Measurements from ENCODE around the gene DLGAP5. TPM values are rescaled to one million over a fixed set of nuclear protein-coding genes. Genes with fewer than 3 reads are reported as not detected.

The DLGAP5 gene
- total and polyA plus RNA-seq, 2 of the 4 experiments (the other 2 are of a cell fraction): 14.9 to 19.0 TPM

- no peak overlapping the region for H4K5ac ChIP-seq (ENCODE audit: low read depth, low read length)
- ATAC-seq (ENCODE audit: low read depth) (no peak), DNase-seq (peak; percentile 39)
- no peak overlapping the region for H2BK120ac ChIP-seq (ENCODE audit: low read depth, low read length)
- dilution Hi-C loops (cut with HindIII; ENCODE audit: low sequenced_read_pairs, unreplicated experiment) (no loop called here), intact Hi-C loops (cut with micrococcal nuclease) (loop anchor here (5.0 kb wide), 1 partner anchor 35 kb away; no protein-coding TSS in a partner anchor), in situ Hi-C loops (cut with MboI; ENCODE audit: low sequenced_read_pairs) (no loop called here)
- BruUV-seq (replicated peaks): no TSS peak
- TF ChIP-seq, protein P1, sequence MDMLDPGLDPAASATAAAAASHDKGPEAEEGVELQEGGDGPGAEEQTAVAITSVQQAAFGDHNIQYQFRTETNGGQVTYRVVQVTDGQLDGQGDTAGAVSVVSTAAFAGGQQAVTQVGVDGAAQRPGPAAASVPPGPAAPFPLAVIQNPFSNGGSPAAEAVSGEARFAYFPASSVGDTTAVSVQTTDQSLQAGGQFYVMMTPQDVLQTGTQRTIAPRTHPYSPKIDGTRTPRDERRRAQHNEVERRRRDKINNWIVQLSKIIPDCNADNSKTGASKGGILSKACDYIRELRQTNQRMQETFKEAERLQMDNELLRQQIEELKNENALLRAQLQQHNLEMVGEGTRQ (IDR thresholded peaks at IDR 0.05; ENCODE audit: low read depth, low read length): no peak
- no peak for TF ChIP-seq CTCF (conservative IDR thresholded peaks at IDR 0.05; ENCODE audit: low read depth, low read length)
- no peak for TF ChIP-seq FOS (IDR thresholded peaks at IDR 0.05; ENCODE audit: low read depth, low read length)
- no peak for TF ChIP-seq RFX5 (IDR thresholded peaks at IDR 0.05; ENCODE audit: low read depth, low read length)
- TF ChIP-seq ELK1 (IDR thresholded peaks at IDR 0.05; ENCODE audit: borderline replicate concordance, low read depth, low read length): no peak
- TF ChIP-seq BHLHE40 (IDR thresholded peaks at IDR 0.05; ENCODE audit: low read depth, low read length): no peak
- TF ChIP-seq POLR2A (IDR thresholded peaks at IDR 0.05; ENCODE audit: low read depth, low read length): no peak
- TF ChIP-seq MXI1 (IDR thresholded peaks at IDR 0.05; ENCODE audit: borderline replicate concordance, low read depth, low read length): no peak
- TF ChIP-seq CHD1 (IDR thresholded peaks at IDR 0.05; ENCODE audit: low read depth, low read length): no peak
- TF ChIP-seq RAD21 (IDR thresholded peaks at IDR 0.05; ENCODE audit: low read length): no peak
- no peak for TF ChIP-seq NFE2L2 (IDR thresholded peaks at IDR 0.05; ENCODE audit: low read depth, low read length)
- no peak for TF ChIP-seq MAFK (IDR thresholded peaks at IDR 0.05; ENCODE audit: low read depth, low read length)
- H3K36me3 ChIP-seq (ENCODE audit: control insufficient read depth, insufficient read depth, low read length): peaks cover 3% of the 10 kb centered on the region; the same call in 1 of the 2 replicates
- no peak overlapping the region for H2AFZ ChIP-seq (replicated peaks; ENCODE audit: low read length, poor library complexity)
- H3K27ac ChIP-seq (ENCODE audit: insufficient read depth, low read length): no peak overlapping the region
- no peaks in the 10 kb centered on the region for H3K9me3 ChIP-seq (ENCODE audit: control insufficient read depth, insufficient read depth, low read length)
- H2AK9ac ChIP-seq (replicated peaks; ENCODE audit: low read depth, low read length, poor library complexity): no peak overlapping the region
- no peak overlapping the region for H2BK15ac ChIP-seq (ENCODE audit: low read depth, low read length)
- H3K23ac ChIP-seq (ENCODE audit: low read depth, low read length): peak overlapping the region; percentile 8; the same call in 1 of the 2 replicates
- no peak overlapping the region for H3K9ac ChIP-seq (ENCODE audit: low read depth, low read length)
- peaks cover 22% of the 10 kb centered on the region for H4K20me1 ChIP-seq (ENCODE audit: insufficient read depth, low read length)
- H3K4ac ChIP-seq (ENCODE audit: low read depth, low read length): peak overlapping the region; percentile 46; the same call in 1 of the 2 replicates
- CTCF ChIA-PET: no interaction called here
- peaks cover 9% of the 10 kb centered on the region for H3K9me1 ChIP-seq (ENCODE audit: insufficient read depth, low read length)
- H3K56ac ChIP-seq (ENCODE audit: extremely low read depth, insufficient read depth, low read length): no peak overlapping the region
- no peak overlapping the region for H4K91ac ChIP-seq (ENCODE audit: insufficient read depth, low read depth, low read length)
- no peak overlapping the region for H2BK5ac ChIP-seq (ENCODE audit: low read depth, low read length, poor library complexity, severe bottlenecking)
- WGBS, 2 experiments (ENCODE audit: extremely low coverage in 2 of 2, insufficient read length in 1 of 2): no CpG with 5 or more reads among the region's 2 CpGs
- H4K8ac ChIP-seq (ENCODE audit: low read depth in 2 of 2, low read length in 2 of 2): no peak overlapping the region
- POLR2A ChIA-PET (ENCODE audit: unreplicated experiment): no interaction called here
- 0 out of 2 replicates have a peak overlapping the region, but pooled peaks have one; percentile 4 for H3K14ac ChIP-seq (replicated peaks; ENCODE audit: low read depth, low read length)
- H2AK5ac ChIP-seq (ENCODE audit: low read depth, low read length): no peak overlapping the region
- H3K79me1 ChIP-seq (ENCODE audit: low read depth in 1 of 2, low read length in 2 of 2): peaks cover 11 to 25% of the 10 kb centered on the region in 2 experiments
- H2BK20ac ChIP-seq (ENCODE audit: low read depth, low read length): no peak overlapping the region
- H3K18ac ChIP-seq (ENCODE audit: low read depth, low read length): no peak overlapping the region
- H3K4me3 ChIP-seq (ENCODE audit: insufficient read depth, low read depth, low read length): no peak overlapping the region
- H3K27me3 ChIP-seq (ENCODE audit: control insufficient read depth, insufficient read depth, low read length): no peaks in the 10 kb centered on the region
- no peak overlapping the region for H3K4me2 ChIP-seq (ENCODE audit: low read depth, low read length)
- H3K4me1 ChIP-seq (ENCODE audit: control insufficient read depth, insufficient read depth, low read length): peaks cover 21% of the 10 kb centered on the region
Observed at GRCh38 chr14:55127460-55127951, 63.9 kb downstream of the DLGAP5 start.
